OCI-LY7 (cell line): ENCODE measurements around the gene CCDC81. TPM values are rescaled to one million over a fixed set of nuclear protein-coding genes. Genes with fewer than 3 reads are reported as not detected.

ENCODE experiments used
- BruUV-seq: library from RNA; stranded (reverse); fragments of 400-500 nt; replicated peaks from 2 replicates; lab custom pipeline; 2021; lab: Mats Ljungman, UMichigan
- CTCF ChIA-PET: fragments of 300-600 bp; sonication (Branson Sonifier 250); formaldehyde crosslinking; loops from one replicate; lab custom pipeline; 2022; ENCODE audit warnings: antibody characterized with exemption; ENCODE audit not compliant: unreplicated experiment; lab: Charles Lee
- POLR2A ChIA-PET: fragments of 300-600 bp; sonication (Branson Sonifier 250); formaldehyde crosslinking; loops from one replicate; lab custom pipeline; 2022; ENCODE audit warnings: antibody characterized with exemption; lab: Charles Lee
- DNase-seq: peaks from one replicate; pipeline ENCODE4 v3.0.0-alpha.2; 2015; ENCODE audit warnings: low spot score
- H2AFZ ChIP-seq: fragments of 200-600 bp; sonication (generic), shearing (Covaris generic); 2 replicates; pipeline ENCODE4 v1.6.1; 2014; ENCODE audit warnings: mild to moderate bottlenecking, antibody characterized with exemption, low read length, moderate library complexity
- H3K27ac ChIP-seq: fragments of 200-600 bp; sonication (generic); 2 replicates; pipeline ENCODE4 v1.5.1; 2014; ENCODE audit warnings: mixed run types, low read depth, mild to moderate bottlenecking, moderate library complexity, low read length, inconsistent platforms; ENCODE audit not compliant: poor library complexity, severe bottlenecking
- H3K36me3 ChIP-seq: fragments of 200-600 bp; sonication (generic); 2 replicates; pipeline ENCODE4 v1.6.1; 2014; ENCODE audit warnings: mild to moderate bottlenecking, antibody characterized with exemption, low read length, moderate library complexity, mixed read lengths; ENCODE audit not compliant: insufficient read depth
- H3K4me1 ChIP-seq: fragments of 200-600 bp; sonication (generic); 2 replicates; pipeline ENCODE4 v1.5.1; 2014; ENCODE audit warnings: mild to moderate bottlenecking, low read length; ENCODE audit not compliant: insufficient read depth, poor library complexity, severe bottlenecking
- H3K4me2 ChIP-seq: fragments of 200-600 bp; sonication (generic); 2 replicates; pipeline ENCODE4 v1.6.1; 2014; ENCODE audit warnings: mild to moderate bottlenecking, low read length
- H3K4me3 ChIP-seq: fragments of 200-600 bp; sonication (generic); 2 replicates; pipeline ENCODE4 v1.5.1; 2014; ENCODE audit warnings: mild to moderate bottlenecking, low read depth, low read length; ENCODE audit not compliant: poor library complexity, severe bottlenecking
- H3K79me2 ChIP-seq: fragments of 200-600 bp; sonication (generic); 2 replicates; pipeline ENCODE4 v1.6.1; 2016; ENCODE audit warnings: low read depth, mild to moderate bottlenecking, low read length, moderate library complexity, mixed read lengths; ENCODE audit not compliant: insufficient read depth
- H3K9me2 ChIP-seq: fragments of 200-600 bp; sonication (generic); 2 replicates; pipeline ENCODE4 v1.6.1; 2016; ENCODE audit warnings: mild to moderate bottlenecking, low read length, mixed read lengths; ENCODE audit not compliant: insufficient read depth
- H3K9me3 ChIP-seq: fragments of 200-600 bp; sonication (generic); 2 replicates; pipeline ENCODE4 v1.6.1; 2014; ENCODE audit warnings: mild to moderate bottlenecking, mixed run types, low read length, mixed read lengths
- H4K20me1 ChIP-seq: fragments of 200-600 bp; sonication (generic); 2 replicates; pipeline ENCODE4 v1.6.1; 2014; ENCODE audit warnings: mild to moderate bottlenecking, antibody characterized with exemption, low read length, moderate library complexity, mixed read lengths; ENCODE audit not compliant: insufficient read depth
- EZH2phosphoT487 ChIP-seq: fragments of 200-600 bp; sonication (generic); IDR thresholded peaks from 2 replicates; pipeline ENCODE4 v1.6.1; 2018; ENCODE audit warnings: low read depth, borderline replicate concordance, mild to moderate bottlenecking, mixed run types, antibody characterized with exemption, low read length, moderate library complexity, mixed read lengths
- intact Hi-C: fragments of 100-400 bp; cut with micrococcal nuclease; formaldehyde crosslinking; loops from one replicate; pipeline ENCODE4 v1.10.0; 2022; ENCODE audit not compliant: unreplicated experiment
- total RNA-seq, 2 experiments: library from RNA; depleted of rRNA in 1 of 2; stranded (reverse); fragments of >200 nt in 1 of 2; shearing (Covaris generic) in 1 of 2; gene quantifications; 2 replicates each; pipeline ENCODE4 v1.2.3, GENCODE V29; 2014 to 2022
- TF ChIP-seq, protein P1 (sequence below): fragments of 200-600 bp; sonication (generic); conservative IDR thresholded peaks from 2 replicates; pipeline ENCODE4 v1.5.1; 2014; ENCODE audit warnings: mild to moderate bottlenecking, antibody characterized with exemption, low read length, moderate library complexity, mixed read lengths

CCDC81 gene
- total RNA-seq, 2 experiments from 2014 or later: 0.41 to 1.0 TPM

DNA sequence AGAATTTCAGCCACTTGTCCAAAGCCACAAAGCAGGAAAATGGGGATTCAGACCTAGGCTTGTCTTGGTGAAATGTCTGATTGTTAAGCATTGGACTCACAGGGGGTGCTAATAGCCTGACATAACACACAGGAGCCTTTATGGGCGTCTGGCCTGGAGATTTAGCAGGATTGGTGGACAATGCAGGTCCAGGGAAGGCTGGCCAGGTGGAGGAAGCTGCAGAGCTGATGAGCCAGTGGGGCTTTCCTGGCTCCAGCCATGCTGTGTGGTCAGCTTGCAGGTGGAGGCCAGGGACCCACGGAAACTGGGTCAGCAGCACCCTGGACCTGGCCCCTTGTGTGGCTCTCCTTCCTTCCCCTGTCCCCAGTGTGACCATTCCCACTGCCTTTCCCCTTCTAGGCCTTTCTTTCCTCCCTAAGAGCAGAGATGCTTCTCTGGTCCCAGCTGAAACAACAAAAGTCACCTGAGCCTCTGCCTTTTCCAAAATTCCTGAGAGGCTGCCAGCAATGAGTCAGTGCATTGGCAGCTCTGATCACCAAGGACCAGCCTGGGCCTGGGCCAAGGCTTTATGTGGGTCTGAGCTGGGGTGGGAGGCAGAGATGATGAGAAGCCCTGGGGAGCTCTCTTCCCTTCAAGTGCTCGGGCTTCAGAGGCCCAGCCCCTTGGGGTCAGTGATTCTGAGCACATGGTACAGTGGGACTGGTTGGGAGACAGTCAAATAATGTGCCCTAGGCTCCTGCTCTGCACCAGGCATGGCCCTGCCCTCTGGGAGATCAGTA lies 85.2 kb downstream of the CCDC81 start:
- H3K27ac ChIP-seq: no peak overlapping the region
- DNase-seq: no peak
- H3K79me2 ChIP-seq: no peaks in the 10 kb centered on the region
- CTCF ChIA-PET: no interaction called here
- no peak overlapping the region for H3K4me3 ChIP-seq
- BruUV-seq: no TSS peak
- H3K36me3 ChIP-seq: no peaks in the 10 kb centered on the region
- no peaks in the 10 kb centered on the region for H4K20me1 ChIP-seq
- H3K4me1 ChIP-seq: no peaks in the 10 kb centered on the region
- intact Hi-C loops: loop anchor here (5.0 kb wide), 1 partner anchor 147 kb away; no protein-coding TSS in a partner anchor
- H3K9me3 ChIP-seq: no peaks in the 10 kb centered on the region
- H3K9me2 ChIP-seq: no peaks in the 10 kb centered on the region
- H2AFZ ChIP-seq: no peak overlapping the region
- no peak overlapping the region for H3K4me2 ChIP-seq
- POLR2A ChIA-PET: no interaction called here
- TF ChIP-seq, protein P1, sequence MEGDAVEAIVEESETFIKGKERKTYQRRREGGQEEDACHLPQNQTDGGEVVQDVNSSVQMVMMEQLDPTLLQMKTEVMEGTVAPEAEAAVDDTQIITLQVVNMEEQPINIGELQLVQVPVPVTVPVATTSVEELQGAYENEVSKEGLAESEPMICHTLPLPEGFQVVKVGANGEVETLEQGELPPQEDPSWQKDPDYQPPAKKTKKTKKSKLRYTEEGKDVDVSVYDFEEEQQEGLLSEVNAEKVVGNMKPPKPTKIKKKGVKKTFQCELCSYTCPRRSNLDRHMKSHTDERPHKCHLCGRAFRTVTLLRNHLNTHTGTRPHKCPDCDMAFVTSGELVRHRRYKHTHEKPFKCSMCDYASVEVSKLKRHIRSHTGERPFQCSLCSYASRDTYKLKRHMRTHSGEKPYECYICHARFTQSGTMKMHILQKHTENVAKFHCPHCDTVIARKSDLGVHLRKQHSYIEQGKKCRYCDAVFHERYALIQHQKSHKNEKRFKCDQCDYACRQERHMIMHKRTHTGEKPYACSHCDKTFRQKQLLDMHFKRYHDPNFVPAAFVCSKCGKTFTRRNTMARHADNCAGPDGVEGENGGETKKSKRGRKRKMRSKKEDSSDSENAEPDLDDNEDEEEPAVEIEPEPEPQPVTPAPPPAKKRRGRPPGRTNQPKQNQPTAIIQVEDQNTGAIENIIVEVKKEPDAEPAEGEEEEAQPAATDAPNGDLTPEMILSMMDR: no peak
- no peak for TF ChIP-seq EZH2phosphoT487

DNA sequence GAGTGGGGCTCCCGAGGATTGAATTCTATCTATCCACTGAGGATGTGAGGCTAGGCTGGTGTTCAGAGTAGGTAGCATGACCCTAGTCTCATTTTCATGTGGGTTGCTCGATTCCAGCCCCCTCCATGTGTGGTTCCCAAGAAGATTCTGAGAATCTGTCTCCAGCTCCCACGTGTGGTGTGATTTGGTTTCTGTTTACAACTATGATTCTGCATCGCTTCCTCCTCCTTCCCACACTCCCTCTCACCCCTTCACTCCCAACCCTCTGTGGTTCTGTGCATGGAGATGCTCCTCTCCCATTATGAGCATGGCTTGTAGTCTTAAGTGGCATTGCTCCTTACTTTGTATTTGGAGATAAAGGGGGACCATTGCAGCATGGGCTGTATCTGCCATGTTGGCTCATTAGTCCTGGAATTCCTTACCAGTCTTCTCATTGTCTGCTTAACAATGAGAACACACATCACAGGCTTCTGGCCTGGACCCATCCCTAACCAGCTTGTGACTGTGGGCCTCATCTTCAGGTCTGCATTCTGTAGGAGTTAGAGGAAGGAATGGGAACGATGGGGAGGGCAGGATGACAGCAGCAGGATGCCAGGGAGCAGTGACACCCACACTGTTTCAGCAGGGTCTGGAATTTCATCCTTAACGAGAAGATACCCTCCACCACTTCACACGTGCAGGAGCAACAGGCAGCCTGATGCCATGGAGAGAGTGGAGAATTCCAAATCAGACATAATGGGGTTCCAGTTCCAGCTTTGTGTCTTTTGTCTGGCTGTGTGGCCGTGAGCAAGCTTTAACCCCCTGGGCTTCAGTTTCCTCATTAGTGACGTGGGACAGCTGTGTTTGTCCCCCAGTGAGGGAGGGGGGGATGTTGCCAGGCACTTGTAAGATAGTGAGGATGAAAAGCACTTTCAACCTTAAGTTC lies 86.0 kb downstream of the CCDC81 start:
- intact Hi-C loops: no loop called here
- CTCF ChIA-PET: no interaction called here
- Histone ChIP-seq H2AFZ (0 out of 2 replicates have a peak overlapping the region, but pooled peaks have one; percentile 7), H3K79me2 (no peaks in the 10 kb centered on the region), H3K4me2 (no peak overlapping the region), H3K36me3 (no peaks in the 10 kb centered on the region), H3K9me2 (no peaks in the 10 kb centered on the region), H3K4me3 (no peak overlapping the region), H3K27ac (no peak overlapping the region), H3K9me3 (no peaks in the 10 kb centered on the region), H4K20me1 (no peaks in the 10 kb centered on the region), H3K4me1 (no peaks in the 10 kb centered on the region)
- no peak for TF ChIP-seq EZH2phosphoT487
- TF ChIP-seq, protein P1: no peak
- BruUV-seq: no TSS peak
- POLR2A ChIA-PET: no interaction called here
- DNase-seq: no peak
